GM12892 (cell line): ENCODE data around the gene DLG1.

Source experiments
- POLR2A ChIP-seq: IDR thresholded peaks from 2 replicates; pipeline ENCODE4 v1.6.1; 2011; ENCODE audit warnings: low read depth, low read length, control low read depth
- TAF1 ChIP-seq: IDR thresholded peaks from 2 replicates; pipeline ENCODE4 v1.6.1; 2011; ENCODE audit warnings: low read depth, mild to moderate bottlenecking, control low read depth, low read length, borderline replicate concordance

DNA sequence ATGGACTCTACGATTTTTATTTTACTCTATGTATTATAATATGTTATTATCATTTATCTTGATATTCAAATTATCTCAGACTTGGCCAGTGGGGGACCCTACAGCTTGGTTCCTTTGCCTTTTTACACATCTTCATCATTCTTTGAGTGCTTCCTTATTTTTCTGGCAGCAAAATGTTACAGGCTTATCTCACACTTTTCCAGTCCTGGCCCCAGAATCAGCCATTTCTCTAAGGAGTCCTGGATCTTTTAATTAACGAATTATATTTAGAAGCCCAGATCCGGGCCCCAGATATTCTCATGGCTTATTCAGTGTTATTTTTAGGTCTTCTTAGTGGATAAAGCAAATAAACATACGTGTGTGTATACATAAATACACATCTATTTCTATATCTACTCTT is 236.0 kb downstream of the DLG1 start:
- TF ChIP-seq TAF1 (no peak), POLR2A (no peak)
